Gastrocnemius medialis (tissue), 4 donors: ENCODE results near the gene ATP2A1. TPM values are rescaled to one million over a fixed set of nuclear protein-coding genes. Genes with fewer than 3 reads are reported as not detected.

Experiments used
- ATAC-seq, 2 donors: fragments of 150-250 bp; one replicate each; pipeline ENCODE4 v1.9.1; 2016
- DNase-seq, 2 donors: peaks; one replicate each; pipeline ENCODE4 v3.0.0-alpha.2; 2019
- H3K27ac ChIP-seq, 4 donors: fragments of 200-600 bp; sonication (generic); 1 replicate in 1 of 4; 2 replicates in 3 of 4; pipeline ENCODE4 v1.5.1; 2016 to 2018; ENCODE audit warnings: mild to moderate bottlenecking in 2 of 4, moderate library complexity in 1 of 4
- H3K27me3 ChIP-seq, 3 donors: fragments of 200-600 bp; sonication (generic) in 2 of 3; 1 replicate in 1 of 3; 2 replicates in 2 of 3; pipeline versions ENCODE4 v1.5.1 to v1.6.0; 2016 to 2019; ENCODE audit warnings: mild to moderate bottlenecking in 1 of 3, moderate library complexity in 1 of 3
- H3K36me3 ChIP-seq, 2 donors: fragments of 200-600 bp; sonication (generic) in 1 of 2; one replicate each; pipeline ENCODE4 v1.5.1; 2017 to 2018
- H3K4me1 ChIP-seq, 2 donors: fragments of 200-600 bp; sonication (generic) in 1 of 2; one replicate each; pipeline ENCODE4 v1.5.1; 2016 to 2017; ENCODE audit warnings: mild to moderate bottlenecking in 2 of 2
- H3K4me3 ChIP-seq, 4 donors: fragments of 200-600 bp; sonication (generic) in 3 of 4; 1 replicate in 1 of 4; 2 replicates in 3 of 4; pipeline ENCODE4 v1.5.1; 2016 to 2019; ENCODE audit warnings: mild to moderate bottlenecking in 2 of 4
- H3K9me3 ChIP-seq, 3 donors: fragments of 200-600 bp; sonication (generic) in 2 of 3; 1 replicate in 1 of 3; 2 replicates in 2 of 3; pipeline ENCODE4 v1.5.1; 2016 to 2019
- POLR2A ChIP-seq, 2 donors: fragments of 450-650 bp; IDR thresholded peaks; one replicate each; pipeline ENCODE4 v1.6.1; 2017; ENCODE audit warnings: antibody characterized with exemption in 2 of 2, mild to moderate bottlenecking in 2 of 2, moderate library complexity in 2 of 2
- in situ Hi-C, 4 donors: fragments of 200-750 bp; cut with MboI; loops; one replicate each; pipeline versions ENCODE4 v1.15.0 to v1.8.0; 2017; ENCODE audit warnings: low sequenced_read_pairs in 4 of 4
- intact Hi-C: fragments of 100-400 bp; cut with DNase I; formaldehyde crosslinking; loops from one replicate; pipeline ENCODE4 v1.15.1; 2023; ENCODE audit warnings: low total_unique reads
- total RNA-seq, 4 donors: library from RNA; depleted of rRNA; stranded (reverse); fragments of >200 nt; gene quantifications; one replicate each; pipeline versions ENCODE4 v1.1.0 to v1.2.3, GENCODE V29; 2016
- TF ChIP-seq, protein P1 (sequence below), 5 experiments: fragments of 450-650 bp in 3 of 5; fragments of 200-600 bp in 2 of 5; sonication (generic) in 2 of 5; IDR thresholded peaks in 4 of 5; conservative IDR thresholded peaks in 1 of 5; 1 replicate in 4 of 5; 2 replicates in 1 of 5; pipeline ENCODE4 v1.5.1; 2016 to 2019; ENCODE audit warnings: antibody characterized with exemption in 5 of 5, mild to moderate bottlenecking in 3 of 5, moderate library complexity in 3 of 5

The ATP2A1 gene
- total RNA-seq, 4 donors from 2014 or later, result 380 to 909 (median 764) TPM

DNA sequence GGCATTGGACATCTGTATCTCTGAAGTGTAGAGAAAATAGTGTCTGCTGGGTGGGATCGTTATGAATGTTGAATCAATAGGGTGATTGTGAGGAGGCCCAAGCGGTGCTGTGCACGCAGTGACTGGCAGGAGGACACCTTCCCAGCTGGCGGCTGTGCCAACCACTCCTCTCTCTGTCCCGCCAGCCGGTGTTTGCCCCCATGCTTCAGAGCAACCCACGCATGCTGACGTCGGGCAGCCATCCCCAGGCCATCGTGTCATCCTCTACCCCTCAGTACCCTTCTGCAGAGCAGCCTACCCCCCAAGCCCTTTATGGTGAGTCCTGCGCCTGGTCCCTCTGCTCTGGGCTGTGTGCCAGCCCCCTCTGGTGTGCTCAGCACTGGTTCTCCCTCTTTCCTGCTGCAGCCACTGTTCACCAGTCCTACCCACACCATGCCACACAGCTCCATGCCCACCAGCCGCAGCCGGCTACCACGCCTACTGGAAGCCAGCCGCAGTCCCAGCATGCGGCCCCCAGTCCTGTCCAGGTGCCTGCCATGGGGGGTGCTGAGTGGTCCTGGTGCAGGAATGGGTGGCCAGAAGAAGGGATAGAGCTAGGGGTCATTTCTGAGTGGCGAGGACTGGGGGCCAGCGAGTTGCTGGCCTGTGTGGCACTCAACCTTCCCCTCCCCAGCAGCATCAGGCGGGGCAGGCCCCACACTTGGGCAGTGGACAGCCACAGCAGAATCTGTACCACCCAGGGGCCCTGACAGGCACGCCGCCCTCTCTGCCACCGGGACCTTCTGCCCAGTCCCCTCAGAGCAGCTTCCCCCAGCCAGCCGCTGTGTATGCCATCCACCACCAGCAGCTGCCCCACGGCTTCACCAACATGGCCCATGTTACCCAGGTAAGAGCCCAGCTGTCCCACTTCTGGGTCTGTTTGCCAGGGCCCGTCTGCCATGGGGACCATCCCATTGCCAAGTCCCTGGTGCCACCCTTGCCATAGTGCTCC, 43.1 kb upstream of the ATP2A1 start:
- in situ Hi-C loops (loop anchor here in 1 of 4 donors (25.0 kb wide), 1 partner anchor 298 kb away; the partner anchor contains the start of gene NUPR1), intact Hi-C loops (no loop called here)
- Histone ChIP-seq H3K4me3 (no peak overlapping the region), H3K27ac (no peak overlapping the region), H3K27me3 (no peaks in the 10 kb centered on the region), H3K36me3 (peaks cover 0 to 71% of the 10 kb centered on the region in 2 donors), H3K4me1 (no peaks in the 10 kb centered on the region), H3K9me3 (no peaks in the 10 kb centered on the region)
- TF ChIP-seq, protein P1, sequence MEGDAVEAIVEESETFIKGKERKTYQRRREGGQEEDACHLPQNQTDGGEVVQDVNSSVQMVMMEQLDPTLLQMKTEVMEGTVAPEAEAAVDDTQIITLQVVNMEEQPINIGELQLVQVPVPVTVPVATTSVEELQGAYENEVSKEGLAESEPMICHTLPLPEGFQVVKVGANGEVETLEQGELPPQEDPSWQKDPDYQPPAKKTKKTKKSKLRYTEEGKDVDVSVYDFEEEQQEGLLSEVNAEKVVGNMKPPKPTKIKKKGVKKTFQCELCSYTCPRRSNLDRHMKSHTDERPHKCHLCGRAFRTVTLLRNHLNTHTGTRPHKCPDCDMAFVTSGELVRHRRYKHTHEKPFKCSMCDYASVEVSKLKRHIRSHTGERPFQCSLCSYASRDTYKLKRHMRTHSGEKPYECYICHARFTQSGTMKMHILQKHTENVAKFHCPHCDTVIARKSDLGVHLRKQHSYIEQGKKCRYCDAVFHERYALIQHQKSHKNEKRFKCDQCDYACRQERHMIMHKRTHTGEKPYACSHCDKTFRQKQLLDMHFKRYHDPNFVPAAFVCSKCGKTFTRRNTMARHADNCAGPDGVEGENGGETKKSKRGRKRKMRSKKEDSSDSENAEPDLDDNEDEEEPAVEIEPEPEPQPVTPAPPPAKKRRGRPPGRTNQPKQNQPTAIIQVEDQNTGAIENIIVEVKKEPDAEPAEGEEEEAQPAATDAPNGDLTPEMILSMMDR (IDR thresholded peaks at IDR 0.05 in 4 of 5, conservative IDR thresholded peaks at IDR 0.05 in 1 of 5), result no peak
- no peak for TF ChIP-seq POLR2A (IDR thresholded peaks at IDR 0.05)
- no peak for DNase-seq
- ATAC-seq, result no peak

DNA sequence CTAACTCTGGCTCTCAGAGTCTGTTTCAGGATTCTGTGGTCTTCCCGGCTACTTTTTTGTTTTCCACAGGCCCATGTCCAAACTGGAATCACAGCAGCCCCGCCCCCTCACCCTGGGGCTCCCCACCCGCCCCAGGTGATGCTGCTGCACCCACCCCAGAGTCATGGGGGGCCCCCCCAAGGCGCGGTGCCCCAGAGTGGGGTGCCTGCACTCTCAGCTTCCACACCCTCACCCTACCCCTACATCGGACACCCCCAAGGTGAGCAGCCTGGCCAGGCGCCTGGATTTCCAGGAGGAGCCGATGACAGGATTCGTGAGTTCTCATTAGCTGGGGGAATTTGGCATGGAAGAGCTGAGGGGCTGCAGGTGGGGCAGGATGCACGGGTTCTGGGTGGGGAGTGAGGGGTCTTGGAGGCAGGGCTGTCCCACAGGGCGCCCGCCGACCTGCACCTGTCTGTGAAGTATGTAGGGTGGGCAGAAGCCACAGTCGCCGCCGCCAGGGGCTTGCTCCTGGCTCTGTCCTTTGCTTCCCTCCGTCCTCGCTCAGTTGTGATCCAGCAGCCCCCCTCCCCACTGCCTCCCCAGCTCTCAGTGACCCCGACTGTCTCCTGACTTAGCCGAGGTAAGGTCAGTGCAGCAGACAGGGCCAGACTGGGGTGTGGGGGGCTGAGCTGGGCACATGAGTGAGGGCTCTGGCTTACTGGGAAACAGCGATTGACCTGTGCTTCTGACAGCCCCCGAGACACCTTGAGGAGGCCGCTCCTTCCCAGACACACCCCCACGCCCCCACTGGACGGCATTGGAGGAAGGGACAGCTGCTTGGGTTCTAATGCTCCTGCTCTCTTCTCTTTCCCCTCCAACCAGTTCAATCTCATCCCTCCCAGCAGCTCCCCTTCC, 42.2 kb upstream of the ATP2A1 start:
- H3K27ac ChIP-seq, result no peak overlapping the region
- TF ChIP-seq POLR2A (IDR thresholded peaks at IDR 0.05), result no peak
- no peak for DNase-seq
- H3K36me3 ChIP-seq, result peaks cover 0 to 64% of the 10 kb centered on the region in 2 donors
- H3K27me3 ChIP-seq, result no peaks in the 10 kb centered on the region
- no peaks in the 10 kb centered on the region for H3K9me3 ChIP-seq
- in situ Hi-C loops, result loop anchor here in 1 of 4 donors (25.0 kb wide), 1 partner anchor 299 kb away; the partner anchor contains the start of gene NUPR1
- intact Hi-C loops, result no loop called here
- no peaks in the 10 kb centered on the region for H3K4me1 ChIP-seq
- ATAC-seq, result no peak
- no peak overlapping the region for H3K4me3 ChIP-seq

DNA sequence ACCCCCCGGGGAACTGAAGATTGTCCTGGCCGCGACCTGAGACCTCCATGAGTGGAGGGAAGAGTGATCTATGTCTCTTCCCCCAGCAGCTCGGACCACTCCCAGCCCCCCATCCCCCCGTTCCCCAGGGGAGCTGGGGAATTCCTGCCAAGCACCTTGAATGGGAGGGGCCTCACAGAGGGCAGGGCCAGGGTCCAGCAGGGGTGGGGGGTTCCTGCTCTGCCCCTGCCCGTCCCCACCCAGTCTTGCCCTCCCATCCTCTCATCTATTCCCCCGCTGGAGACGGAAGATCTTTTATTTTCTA, 41.6 kb upstream of the ATP2A1 start:
- intact Hi-C loops (no loop called here), in situ Hi-C loops (loop anchor here in 1 of 4 donors (25.0 kb wide), 1 partner anchor 299 kb away; the partner anchor contains the start of gene NUPR1)
- H3K9me3 ChIP-seq, result no peaks in the 10 kb centered on the region
- H3K4me3 ChIP-seq, result no peak overlapping the region
- DNase-seq (no peak), ATAC-seq (no peak)
- H3K27me3 ChIP-seq, result no peaks in the 10 kb centered on the region
- no peaks in the 10 kb centered on the region for H3K4me1 ChIP-seq
- TF ChIP-seq, protein P1 (IDR thresholded peaks at IDR 0.05 in 4 of 5, conservative IDR thresholded peaks at IDR 0.05 in 1 of 5), result no peak
- TF ChIP-seq POLR2A (IDR thresholded peaks at IDR 0.05), result no peak
- peaks cover 0 to 64% of the 10 kb centered on the region in 2 donors for H3K36me3 ChIP-seq
- H3K27ac ChIP-seq, result no peak overlapping the region

DNA sequence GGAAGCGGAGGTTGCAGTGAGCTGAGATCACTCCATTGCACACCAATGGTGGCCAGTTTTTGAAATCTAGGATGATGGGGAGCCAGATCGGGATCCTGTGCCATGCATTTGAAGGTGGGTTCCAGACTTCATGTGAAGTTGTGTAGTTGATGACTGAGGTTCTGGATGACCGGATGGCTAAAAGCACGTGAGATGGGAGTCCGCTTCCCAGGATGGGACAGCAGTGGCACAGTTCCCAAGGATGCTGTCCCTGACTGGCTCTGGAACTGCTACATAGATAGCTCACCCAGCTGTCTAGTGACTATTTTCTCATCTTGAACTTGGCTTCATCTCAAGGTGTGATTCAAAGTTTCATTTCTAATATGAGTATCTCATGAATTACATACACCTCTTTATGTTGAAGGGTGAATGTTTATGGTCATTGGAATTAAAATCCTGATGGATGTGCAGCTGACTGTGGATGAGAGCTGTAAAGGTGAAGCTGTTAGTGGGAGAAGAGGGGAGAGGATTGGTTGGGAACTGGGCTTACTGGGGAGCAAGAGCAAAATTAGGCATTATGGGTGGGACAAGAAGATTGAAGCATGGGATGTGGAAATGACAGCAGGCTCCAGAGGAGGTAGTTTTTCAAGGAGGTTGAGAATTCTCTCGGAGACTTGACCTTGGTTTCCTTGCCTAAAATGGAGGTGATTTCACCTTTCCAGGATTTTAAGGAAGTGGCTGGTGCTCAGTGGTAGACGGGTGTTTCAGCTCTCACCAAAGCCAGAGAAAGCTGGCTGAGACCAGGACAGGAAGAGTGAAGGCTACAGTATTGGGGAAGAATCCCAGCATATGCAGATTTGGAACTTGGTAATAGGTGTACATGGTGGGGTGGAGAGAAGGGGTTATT, 40.4 kb upstream of the ATP2A1 start:
- H3K27me3 ChIP-seq, result no peaks in the 10 kb centered on the region
- no peak overlapping the region for H3K4me3 ChIP-seq
- H3K27ac ChIP-seq, result no peak overlapping the region
- H3K9me3 ChIP-seq, result no peaks in the 10 kb centered on the region
- intact Hi-C loops (no loop called here), in situ Hi-C loops (loop anchor here in 1 of 4 donors (25.0 kb wide), 1 partner anchor 301 kb away; the partner anchor contains the start of gene NUPR1)
- no peak for ATAC-seq
- H3K4me1 ChIP-seq, result no peaks in the 10 kb centered on the region
- no peak for DNase-seq
- peaks cover 0 to 64% of the 10 kb centered on the region in 2 donors for H3K36me3 ChIP-seq
- TF ChIP-seq POLR2A (IDR thresholded peaks at IDR 0.05), result no peak
- TF ChIP-seq, protein P1 (IDR thresholded peaks at IDR 0.05 in 4 of 5, conservative IDR thresholded peaks at IDR 0.05 in 1 of 5), result no peak
